ENCODE results near the gene STX1A. TPM values are rescaled to one million over a fixed set of nuclear protein-coding genes. Genes with fewer than 3 reads are reported as not detected.
"Not testable (repeated sequence)": the region's sequence is repeated elsewhere in the genome, so short reads cannot be mapped to it uniquely, and the experiment has no call there.

Gene STX1A
- total and polyA plus RNA-seq, 2 of the 4 experiments (the other 2 are of a cell fraction) = 9.3 to 22.0 TPM

- dilution Hi-C loops (cut with HindIII; ENCODE audit: low sequenced_read_pairs, unreplicated experiment); H3K27me3 ChIP-seq (ENCODE audit: control insufficient read depth, insufficient read depth, low read length); CTCF ChIA-PET; H4K91ac ChIP-seq (ENCODE audit: insufficient read depth, low read depth, low read length); H3K4ac ChIP-seq (ENCODE audit: low read depth, low read length); H3K27ac ChIP-seq (ENCODE audit: insufficient read depth, low read length); H3K9ac ChIP-seq (ENCODE audit: low read depth, low read length); H3K18ac ChIP-seq (ENCODE audit: low read depth, low read length); H3K36me3 ChIP-seq (ENCODE audit: control insufficient read depth, insufficient read depth, low read length); H2BK120ac ChIP-seq (ENCODE audit: low read depth, low read length); H4K5ac ChIP-seq (ENCODE audit: low read depth, low read length); H3K23ac ChIP-seq (ENCODE audit: low read depth, low read length); ATAC-seq (ENCODE audit: low read depth); H2BK20ac ChIP-seq (ENCODE audit: low read depth, low read length); H3K56ac ChIP-seq (ENCODE audit: extremely low read depth, insufficient read depth, low read length); BruUV-seq (replicated peaks); POLR2A ChIA-PET (ENCODE audit: unreplicated experiment); H2AK9ac ChIP-seq (replicated peaks; ENCODE audit: low read depth, low read length, poor library complexity); DNase-seq; H2AK5ac ChIP-seq (ENCODE audit: low read depth, low read length); H2BK5ac ChIP-seq (ENCODE audit: low read depth, low read length, poor library complexity, severe bottlenecking); H2AFZ ChIP-seq (replicated peaks; ENCODE audit: low read length, poor library complexity); H3K9me3 ChIP-seq (ENCODE audit: control insufficient read depth, insufficient read depth, low read length); H2BK15ac ChIP-seq (ENCODE audit: low read depth, low read length); H3K4me2 ChIP-seq (ENCODE audit: low read depth, low read length); H3K14ac ChIP-seq (replicated peaks; ENCODE audit: low read depth, low read length); intact Hi-C loops (cut with micrococcal nuclease); in situ Hi-C loops (cut with MboI; ENCODE audit: low sequenced_read_pairs); H3K4me3 ChIP-seq (ENCODE audit: insufficient read depth, low read depth, low read length); H4K8ac ChIP-seq (ENCODE audit: low read depth in 2 of 2, low read length in 2 of 2): not testable (repeated sequence)
- no CpG with 5 or more reads among the region's 9 CpGs for WGBS, 2 experiments (ENCODE audit: extremely low coverage in 2 of 2, insufficient read length in 1 of 2)
- Histone ChIP-seq H3K4me1 (ENCODE audit: control insufficient read depth, insufficient read depth, low read length) (peaks cover 26% of the 10 kb centered on the region), H4K20me1 (ENCODE audit: insufficient read depth, low read length) (peaks cover 32% of the 10 kb centered on the region), H3K79me1 (ENCODE audit: low read depth in 1 of 2, low read length in 2 of 2) (peaks cover 8 to 31% of the 10 kb centered on the region in 2 experiments), H3K9me1 (ENCODE audit: insufficient read depth, low read length) (peaks cover 14% of the 10 kb centered on the region)
These were observed 974 bp upstream of the STX1A start for GRCh38 chr7:73720443-73720842.
